SK-N-DZ (cell line): ENCODE data around the gene PIPOX.

Source experiments
- DNase-seq: peaks from one replicate; pipeline ENCODE4 v3.0.0-alpha.2; 2015; ENCODE audit warnings: low spot score

PIPOX gene

GRCh38 chr17:29099527-29099926, 56.6 kb downstream of the PIPOX start:
- DNase-seq = no peak

DNA sequence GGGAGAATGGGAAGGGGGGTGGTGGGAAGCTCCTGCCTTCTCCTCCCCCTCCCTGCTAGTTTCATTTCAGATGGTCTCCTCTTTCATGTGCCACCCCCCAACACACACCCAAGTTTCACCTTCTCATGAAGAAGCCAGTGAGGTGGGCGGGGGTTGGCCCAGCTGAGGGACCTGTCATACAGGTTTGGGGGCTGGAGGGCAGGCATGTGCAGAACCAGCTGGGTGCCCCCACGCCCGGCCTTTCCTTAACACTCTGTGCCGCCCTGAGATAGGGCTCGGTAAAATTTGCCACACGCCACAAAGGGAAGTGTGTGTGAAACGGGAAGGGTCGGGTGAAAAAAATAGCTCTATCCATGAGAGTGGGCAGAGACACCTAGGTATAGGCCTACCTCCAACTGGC, 57.4 kb downstream of the PIPOX start:
- no peak for DNase-seq

DNA sequence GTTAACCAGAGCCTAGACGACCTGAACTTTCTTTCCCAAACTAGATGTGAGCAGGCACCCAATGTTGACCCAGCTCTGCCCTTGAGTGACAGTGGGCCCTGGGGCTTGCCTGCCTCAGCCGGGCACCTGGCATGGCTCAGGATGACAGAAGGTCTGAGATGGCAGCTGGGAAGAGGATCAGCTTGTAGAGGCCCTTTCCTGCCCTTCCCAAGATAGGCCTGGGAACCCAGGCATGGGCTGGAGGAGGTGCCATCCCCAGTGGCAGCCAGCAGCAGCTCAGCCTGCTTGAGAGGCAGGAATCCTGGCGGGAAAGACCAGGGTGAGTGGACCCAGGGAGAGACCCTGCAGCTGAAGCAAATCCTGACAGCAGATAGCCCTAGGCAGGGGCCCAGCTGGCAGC, 59.1 kb downstream of the PIPOX start:
- DNase-seq = no peak

DNA sequence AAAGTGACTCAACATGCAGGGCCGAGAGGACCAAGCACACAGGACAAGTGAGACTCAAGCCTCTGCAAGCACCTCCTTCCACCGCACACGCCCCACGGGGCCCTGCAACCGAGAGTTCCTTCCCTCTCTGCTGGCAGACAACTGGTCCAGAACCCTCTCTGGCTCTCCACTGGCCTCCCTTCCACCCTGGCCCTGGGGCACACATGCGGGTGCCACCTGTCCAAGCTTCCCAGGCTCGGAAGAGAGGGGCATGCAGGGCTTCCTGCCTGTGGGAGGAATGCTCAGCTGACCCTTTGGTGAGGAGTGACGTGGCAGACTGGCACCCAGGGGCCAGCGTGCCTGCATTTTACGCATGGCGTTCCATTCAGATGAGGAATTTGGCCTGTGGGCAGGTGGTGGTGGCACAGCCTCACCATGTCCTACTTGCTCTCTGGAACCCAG, 59.8 kb downstream of the PIPOX start:
- DNase-seq = no peak

DNA sequence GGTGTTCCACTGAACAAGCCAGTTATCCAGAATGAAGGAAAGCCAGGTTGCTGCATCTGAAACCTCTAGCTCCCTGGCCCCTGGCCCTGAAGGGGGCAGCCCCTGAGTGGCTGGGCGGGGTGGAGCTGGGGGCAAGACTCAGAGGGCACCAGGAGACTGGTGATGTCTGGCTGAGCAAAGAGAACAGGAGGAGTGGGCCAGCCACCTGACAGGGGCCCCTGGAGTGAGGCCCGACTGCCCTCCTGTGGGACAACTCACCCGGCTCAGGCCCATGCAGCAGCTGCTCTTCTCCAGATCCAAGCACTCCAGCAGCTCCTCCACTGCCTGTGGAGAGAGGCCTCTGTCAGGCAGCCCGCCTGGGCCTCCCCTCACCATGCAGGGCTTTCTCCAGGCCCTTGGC, 60.4 kb downstream of the PIPOX start:
- DNase-seq = no peak
